Bronchus fibroblast of lung (primary cell): Measurements from ENCODE around the gene CD34. TPM values are rescaled to one million over a fixed set of nuclear protein-coding genes. Genes with fewer than 3 reads are reported as not detected.

ENCODE experiments used
- total RNA-seq: library from RNA; depleted of rRNA; stranded (reverse); fragments of >200 nt; gene quantifications from 2 replicates; pipeline ENCODE4 v1.2.3, GENCODE V29; 2015

Gene CD34
- total RNA-seq: under 0.01 TPM in 1 of 2 replicates, not detected in the other

GRCh38 chr1:207910591-207911354 lies at the start of gene CD34:
Gene CD34, minus strand, starts transcription at chr1:207911125. Its CDS starts 45 bp downstream, at chr1:207911080.

Other genes starting within 250 kb of the CD34 start
- gene CD46, start 159.1 kb downstream of the CD34 start, total RNA-seq: 56.3 and 72.5 TPM in 2 replicates